Globus pallidus (tissue), 1 donor: Measurements from ENCODE around the gene MAGI1.
"Not testable (repeated sequence)": the region's sequence is repeated elsewhere in the genome, so short reads cannot be mapped to it uniquely, and the experiment has no call there.

ENCODE experiments used
- DNase-seq: peaks from one replicate; pipeline ENCODE4 v3.0.0-alpha.2; 2015; ENCODE audit warnings: low spot score

MAGI1 gene

GRCh38 chr3:65873028-65873427 lies 165.7 kb downstream of the MAGI1 start:
- no peak for DNase-seq

- DNase-seq, result no peak
These were observed 167.2 kb downstream of the MAGI1 start for GRCh38 chr3:65871305-65872141.

GRCh38 chr3:65869798-65870197 lies 168.9 kb downstream of the MAGI1 start:
- DNase-seq, result no peak

DNA sequence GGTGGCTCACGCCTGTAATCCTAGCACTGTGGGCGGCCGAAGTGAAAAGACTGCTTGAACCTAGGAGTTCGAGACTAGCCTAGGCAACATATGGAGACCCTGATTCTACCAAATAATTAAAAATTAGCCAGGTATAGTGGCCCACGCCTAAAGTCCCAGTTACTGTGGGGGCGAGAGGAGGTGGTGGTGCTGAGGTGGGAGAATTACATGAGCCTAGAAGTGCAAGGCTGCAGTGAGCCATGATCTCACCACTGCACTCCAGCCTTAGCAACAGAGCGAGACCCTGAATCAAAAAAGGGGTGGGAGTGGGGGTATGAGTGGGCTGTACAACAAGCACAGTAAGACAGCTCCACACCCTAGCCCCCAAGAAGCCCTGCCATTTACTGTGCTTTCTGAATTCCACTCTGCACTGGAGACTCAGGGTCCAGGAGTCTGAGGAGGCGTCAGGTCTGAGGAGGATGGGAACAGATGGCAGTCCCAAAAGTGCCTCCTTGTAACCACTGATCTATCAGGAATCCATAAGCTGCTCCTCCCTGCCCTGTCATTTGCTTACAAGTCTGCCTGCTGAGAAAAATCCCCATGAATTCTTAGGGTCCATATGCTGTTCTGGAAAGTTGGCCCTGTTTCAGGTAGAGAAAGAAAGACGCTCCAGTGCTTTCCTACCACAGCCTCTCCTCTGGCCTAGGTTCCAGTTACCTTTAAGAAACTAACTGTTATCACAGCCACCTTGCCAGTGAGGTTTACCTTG lies 171.1 kb downstream of the MAGI1 start:
- no peak for DNase-seq

GRCh38 chr3:65864357-65864904 lies 174.3 kb downstream of the MAGI1 start:
- DNase-seq, result no peak

DNA sequence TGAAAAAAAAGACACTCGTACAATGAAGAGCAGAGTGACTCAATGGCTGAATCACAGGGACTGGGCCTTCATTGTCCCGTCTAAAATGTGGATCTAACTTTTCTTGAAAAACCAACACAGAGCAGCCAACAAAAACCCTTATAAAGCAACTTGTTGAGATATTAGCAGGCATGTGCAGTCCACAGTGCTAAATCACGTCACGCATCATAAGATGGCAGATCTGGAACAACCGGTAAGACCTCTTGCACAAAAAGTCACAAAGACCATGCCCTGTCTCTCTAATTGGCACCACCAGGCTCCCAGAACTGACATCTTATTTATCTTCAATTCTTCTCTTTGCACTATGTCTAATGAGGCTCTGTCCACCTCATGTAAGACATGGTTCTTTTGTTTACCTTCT lies 177.0 kb downstream of the MAGI1 start:
- no peak for DNase-seq

DNA sequence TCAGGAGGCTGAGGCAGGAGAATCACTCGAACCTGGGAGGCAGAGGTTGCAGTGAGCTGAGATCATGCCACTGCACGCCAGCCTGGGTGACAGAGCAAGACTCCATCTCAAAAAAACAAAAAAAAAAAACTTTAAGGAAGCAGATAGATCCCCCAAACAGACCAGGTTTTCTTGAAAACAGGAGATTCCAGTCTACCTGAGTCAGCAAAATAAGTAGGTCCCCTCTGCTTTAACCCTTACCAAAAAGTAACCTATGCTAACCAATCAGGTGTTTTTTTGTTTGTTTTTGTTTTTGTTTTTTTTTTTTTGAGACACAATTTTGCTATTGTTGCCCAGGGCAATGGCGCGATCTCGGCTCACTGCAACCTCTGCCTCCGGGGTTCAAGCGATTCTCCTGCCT lies 179.1 kb downstream of the MAGI1 start:
- not testable (repeated sequence) for DNase-seq

DNA sequence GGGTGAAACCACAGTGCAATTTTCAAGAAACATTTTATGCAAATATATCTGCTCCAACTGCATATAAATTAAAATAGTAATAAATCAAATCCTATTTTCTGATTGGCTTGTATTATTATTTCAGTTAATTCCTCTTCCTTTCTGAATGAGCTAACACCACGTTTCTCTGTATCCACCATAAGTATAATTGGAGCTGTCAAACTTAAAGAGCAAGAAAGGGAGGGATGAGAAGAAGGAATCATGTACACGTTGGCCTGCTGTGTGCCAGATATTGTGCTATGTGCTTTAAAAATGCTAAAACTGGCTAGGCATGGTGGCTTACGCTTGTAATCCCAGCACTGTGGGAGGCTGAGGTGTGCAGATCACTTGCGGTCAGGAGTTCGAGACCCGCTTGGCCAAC lies 180.0 kb downstream of the MAGI1 start:
- no peak for DNase-seq

DNA sequence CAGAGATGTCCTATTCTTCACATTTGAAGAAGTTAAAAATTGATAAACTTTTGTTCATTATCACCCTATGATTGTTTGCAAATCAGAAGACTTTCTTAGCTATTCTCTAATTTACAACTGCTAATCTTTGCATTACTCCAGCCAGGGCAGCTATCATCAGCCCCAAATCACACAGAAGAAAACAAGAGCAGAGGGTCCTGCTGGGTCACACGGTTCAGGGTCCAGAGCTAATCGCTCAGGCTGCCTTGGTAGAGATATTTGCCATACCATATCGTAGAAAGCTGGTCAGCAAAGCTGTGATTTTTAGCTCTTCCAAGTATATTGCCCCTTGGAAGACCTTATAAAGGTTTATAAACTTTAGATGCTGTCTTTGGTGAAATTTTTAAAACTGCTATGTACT lies 181.4 kb downstream of the MAGI1 start:
- no peak for DNase-seq

- DNase-seq, result no peak
These were observed 181.8 kb downstream of the MAGI1 start for GRCh38 chr3:65856907-65857306.

GRCh38 chr3:65855370-65856100 lies 183.2 kb downstream of the MAGI1 start:
- DNase-seq, result no peak

DNA sequence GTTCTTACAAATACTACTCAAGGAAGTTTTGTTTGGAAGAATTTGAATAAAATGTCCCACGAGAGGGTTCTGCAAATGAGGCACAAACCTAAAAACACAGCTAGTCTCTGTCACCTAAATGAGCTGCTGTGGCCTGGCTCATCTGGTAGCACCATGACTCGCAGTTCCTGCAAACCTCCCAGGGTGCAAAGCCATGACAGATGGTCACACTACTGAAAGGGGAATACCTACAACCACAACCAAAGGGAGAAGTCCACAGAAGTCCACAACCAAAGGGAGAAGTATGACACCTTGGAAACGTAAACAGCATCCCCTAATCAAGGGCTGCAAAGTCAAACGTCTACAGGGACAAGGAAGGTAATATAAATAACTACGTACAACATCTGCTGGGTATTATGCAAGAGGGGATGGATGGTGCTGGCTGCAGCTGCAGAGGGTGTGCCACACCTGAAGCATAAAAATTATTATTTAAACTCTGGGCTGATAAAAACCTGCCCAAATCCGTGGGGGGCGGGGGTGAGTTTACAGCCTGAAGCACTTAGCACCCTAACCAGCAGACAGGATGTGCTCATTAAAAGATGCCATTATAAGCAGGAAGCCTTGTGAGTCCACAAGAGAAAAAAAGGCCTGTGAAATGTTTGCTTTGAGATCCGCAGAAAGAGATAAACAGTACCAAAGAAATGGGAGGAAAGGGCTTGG lies 184.0 kb downstream of the MAGI1 start:
- DNase-seq, result no peak

DNA sequence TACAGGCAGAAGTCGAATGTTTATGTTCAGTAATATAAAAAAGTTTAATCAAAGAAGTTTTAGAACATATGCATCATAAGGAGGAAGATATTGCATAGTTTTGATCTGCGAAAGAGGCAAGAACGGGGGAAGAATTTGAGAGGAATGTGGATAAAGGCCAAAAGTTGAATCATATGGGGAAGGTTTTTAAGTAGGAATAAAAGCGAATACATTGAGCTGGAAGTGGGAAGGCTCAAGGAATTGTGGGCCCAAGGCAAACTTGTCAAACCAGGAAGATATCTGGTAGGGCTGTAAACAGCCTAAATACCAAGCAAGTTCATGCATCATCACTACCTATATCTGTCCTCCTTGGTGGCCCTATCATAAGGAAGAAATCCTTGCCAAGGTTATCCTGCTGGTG lies 186.9 kb downstream of the MAGI1 start:
- DNase-seq, result no peak

GRCh38 chr3:65850261-65850660 lies 188.5 kb downstream of the MAGI1 start:
- no peak for DNase-seq

- no peak for DNase-seq
These were observed 190.7 kb downstream of the MAGI1 start for GRCh38 chr3:65848024-65848423.

- no peak for DNase-seq
These were observed 191.8 kb downstream of the MAGI1 start for GRCh38 chr3:65846936-65847335.

GRCh38 chr3:65844370-65844769 lies 194.3 kb downstream of the MAGI1 start:
- no peak for DNase-seq

GRCh38 chr3:65843732-65844131 lies 195.0 kb downstream of the MAGI1 start:
- no peak for DNase-seq

DNA sequence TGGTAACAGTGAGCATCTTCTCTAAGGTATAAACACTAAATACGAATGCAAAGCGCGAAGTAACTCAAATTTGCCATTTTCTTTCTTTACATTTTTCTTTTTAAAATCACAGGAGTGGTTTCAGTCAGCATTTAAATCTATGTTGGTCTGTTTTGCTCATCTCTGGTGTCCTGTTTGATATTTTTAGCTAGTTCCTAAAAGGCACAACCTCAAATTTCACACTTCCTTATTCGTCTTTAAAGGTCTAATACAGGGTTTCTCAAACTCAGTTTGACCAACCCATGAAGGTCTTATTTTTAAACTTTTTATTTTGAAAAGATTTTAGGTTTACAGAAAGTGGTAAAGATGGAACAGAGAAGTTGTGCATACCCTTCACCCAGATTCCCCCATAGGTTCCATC lies 201.1 kb downstream of the MAGI1 start:
- no peak for DNase-seq

DNA sequence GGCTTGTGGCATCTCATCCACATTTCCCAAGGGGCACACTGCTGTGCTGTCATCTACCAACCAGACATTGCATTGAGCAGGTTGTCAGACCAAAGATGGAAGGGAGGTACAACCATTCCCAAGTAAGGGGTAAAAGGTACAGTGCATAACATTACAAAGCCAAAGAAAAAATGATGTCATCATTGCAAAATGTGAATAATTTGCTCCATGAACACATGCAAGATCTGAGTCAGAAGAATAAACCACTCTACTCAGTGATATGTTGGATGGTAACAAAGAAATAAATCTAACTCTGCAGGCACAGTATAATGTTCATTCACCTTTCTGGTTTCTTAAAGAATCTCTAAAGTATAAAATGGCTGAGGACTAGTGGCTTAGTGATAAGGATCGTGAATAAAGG lies 202.7 kb downstream of the MAGI1 start:
- no peak for DNase-seq

- DNase-seq, result no peak
These were observed 204.8 kb downstream of the MAGI1 start for GRCh38 chr3:65833761-65834505.
